Ishikawa (cell line): Measurements from ENCODE around the gene ITCH.

Experiments
- CEBPB ChIP-seq: IDR thresholded peaks from 2 replicates; pipeline ENCODE4 v1.6.1; 2012
- CREB1 ChIP-seq: IDR thresholded peaks from 2 replicates; pipeline ENCODE4 v1.6.1; 2012; ENCODE audit warnings: low read depth
- EGR1 ChIP-seq: IDR thresholded peaks from 2 replicates; pipeline ENCODE4 v1.6.1; 2012
- EP300 ChIP-seq: IDR thresholded peaks from 2 replicates; pipeline ENCODE4 v1.6.1; 2012; ENCODE audit warnings: borderline replicate concordance
- FOXM1 ChIP-seq: IDR thresholded peaks from 2 replicates; pipeline ENCODE4 v1.6.1; 2012; ENCODE audit warnings: low read depth, borderline replicate concordance
- NFIC ChIP-seq: IDR thresholded peaks from 2 replicates; pipeline ENCODE4 v1.6.1; 2012
- RAD21 ChIP-seq: IDR thresholded peaks from 2 replicates; pipeline ENCODE4 v1.6.1; 2012; ENCODE audit warnings: low read depth
- TAF1 ChIP-seq: IDR thresholded peaks from 2 replicates; pipeline ENCODE4 v1.6.1; 2012; ENCODE audit warnings: low read depth, mild to moderate bottlenecking
- TCF12 ChIP-seq: IDR thresholded peaks from 2 replicates; pipeline ENCODE4 v1.6.1; 2012; ENCODE audit warnings: low read depth
- TEAD4 ChIP-seq: IDR thresholded peaks from 2 replicates; pipeline ENCODE4 v1.6.1; 2012
- TF ChIP-seq, protein P1 (sequence below): IDR thresholded peaks from 2 replicates; pipeline ENCODE4 v1.6.1; 2012; ENCODE audit warnings: low read depth, mild to moderate bottlenecking
- TF ChIP-seq, protein P2 (sequence below): IDR thresholded peaks from 2 replicates; pipeline ENCODE4 v1.6.1; 2012

DNA sequence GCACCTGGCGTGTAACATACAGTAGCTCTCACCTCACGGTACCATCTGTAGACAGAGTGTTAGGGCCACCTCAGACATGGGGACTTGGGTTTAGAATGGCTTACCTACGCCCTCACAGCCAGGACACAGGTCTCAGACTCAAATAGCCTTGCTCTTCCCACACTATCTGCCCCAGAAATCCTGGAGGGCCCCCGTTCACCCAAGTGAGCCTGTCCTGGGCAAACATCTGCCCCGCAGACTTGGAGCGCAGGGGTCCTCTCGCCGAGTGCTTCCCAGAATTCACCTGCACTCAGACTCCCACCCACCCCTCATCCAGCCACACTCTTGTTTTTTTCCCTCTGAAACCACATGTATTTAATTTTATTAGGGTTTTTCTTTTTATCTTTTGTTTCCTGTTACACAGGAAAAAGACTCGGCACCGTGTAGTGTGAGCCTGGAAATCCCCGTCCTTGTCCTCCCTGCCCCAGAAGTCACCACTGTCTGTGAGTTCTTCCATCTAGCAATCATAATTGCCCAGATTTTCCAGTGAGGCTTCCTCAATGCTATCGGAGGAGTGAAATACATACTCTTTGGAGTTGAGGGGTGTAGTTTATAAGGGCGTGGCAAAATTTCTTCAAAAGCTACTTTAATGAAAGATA, 178.3 kb downstream of the ITCH start:
- TF ChIP-seq FOXM1 = no peak
- no peak for TF ChIP-seq EP300
- no peak for TF ChIP-seq TCF12
- TF ChIP-seq, protein P1, sequence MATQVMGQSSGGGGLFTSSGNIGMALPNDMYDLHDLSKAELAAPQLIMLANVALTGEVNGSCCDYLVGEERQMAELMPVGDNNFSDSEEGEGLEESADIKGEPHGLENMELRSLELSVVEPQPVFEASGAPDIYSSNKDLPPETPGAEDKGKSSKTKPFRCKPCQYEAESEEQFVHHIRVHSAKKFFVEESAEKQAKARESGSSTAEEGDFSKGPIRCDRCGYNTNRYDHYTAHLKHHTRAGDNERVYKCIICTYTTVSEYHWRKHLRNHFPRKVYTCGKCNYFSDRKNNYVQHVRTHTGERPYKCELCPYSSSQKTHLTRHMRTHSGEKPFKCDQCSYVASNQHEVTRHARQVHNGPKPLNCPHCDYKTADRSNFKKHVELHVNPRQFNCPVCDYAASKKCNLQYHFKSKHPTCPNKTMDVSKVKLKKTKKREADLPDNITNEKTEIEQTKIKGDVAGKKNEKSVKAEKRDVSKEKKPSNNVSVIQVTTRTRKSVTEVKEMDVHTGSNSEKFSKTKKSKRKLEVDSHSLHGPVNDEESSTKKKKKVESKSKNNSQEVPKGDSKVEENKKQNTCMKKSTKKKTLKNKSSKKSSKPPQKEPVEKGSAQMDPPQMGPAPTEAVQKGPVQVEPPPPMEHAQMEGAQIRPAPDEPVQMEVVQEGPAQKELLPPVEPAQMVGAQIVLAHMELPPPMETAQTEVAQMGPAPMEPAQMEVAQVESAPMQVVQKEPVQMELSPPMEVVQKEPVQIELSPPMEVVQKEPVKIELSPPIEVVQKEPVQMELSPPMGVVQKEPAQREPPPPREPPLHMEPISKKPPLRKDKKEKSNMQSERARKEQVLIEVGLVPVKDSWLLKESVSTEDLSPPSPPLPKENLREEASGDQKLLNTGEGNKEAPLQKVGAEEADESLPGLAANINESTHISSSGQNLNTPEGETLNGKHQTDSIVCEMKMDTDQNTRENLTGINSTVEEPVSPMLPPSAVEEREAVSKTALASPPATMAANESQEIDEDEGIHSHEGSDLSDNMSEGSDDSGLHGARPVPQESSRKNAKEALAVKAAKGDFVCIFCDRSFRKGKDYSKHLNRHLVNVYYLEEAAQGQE = no peak
- no peak for TF ChIP-seq EGR1
- no peak for TF ChIP-seq TAF1
- TF ChIP-seq CREB1 = no peak
- TF ChIP-seq RAD21 = no peak
- TF ChIP-seq NFIC = no peak
- TF ChIP-seq CEBPB = no peak
- TF ChIP-seq, protein P2, sequence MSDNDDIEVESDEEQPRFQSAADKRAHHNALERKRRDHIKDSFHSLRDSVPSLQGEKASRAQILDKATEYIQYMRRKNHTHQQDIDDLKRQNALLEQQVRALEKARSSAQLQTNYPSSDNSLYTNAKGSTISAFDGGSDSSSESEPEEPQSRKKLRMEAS = no peak
- no peak for TF ChIP-seq TEAD4
